ENCODE data around the gene MSMP. TPM values are rescaled to one million over a fixed set of nuclear protein-coding genes. Genes with fewer than 3 reads are reported as not detected.

MSMP gene
- total RNA-seq, 1 experiment from 2014 or later = not detected

GRCh38 chr9:35791297-35791921 is 37.3 kb upstream of the MSMP start, which contains the start of gene NPR2:
TSS of gene NPR2 (plus strand) at chr9:35791591. CDS start at chr9:35792409, 818 bp downstream.
- Histone ChIP-seq H3K27me3 (replicated peaks; ENCODE audit: insufficient read depth, low read depth, low read length, poor library complexity) (no peaks in the 10 kb centered on the region), H3K4me3 (ENCODE audit: low read depth, low read length, poor library complexity, severe bottlenecking) (no peak within 1 kb of the TSS), H3K27ac (ENCODE audit: low read depth, low read length, poor library complexity, severe bottlenecking) (no peak within 1 kb of the TSS), H3K36me3 (ENCODE audit: insufficient read depth, low read length, poor library complexity, severe bottlenecking) (no peaks in the 10 kb centered on the region), H3K9me3 (ENCODE audit: low read depth, low read length, poor library complexity, severe bottlenecking) (no peaks in the 10 kb centered on the region), H3K4me1 (ENCODE audit: insufficient read depth, low read length, poor library complexity, severe bottlenecking) (no peaks in the 10 kb centered on the region)
- intact Hi-C loops (cut with micrococcal nuclease; ENCODE audit: unreplicated experiment) = loop anchor here (5.0 to 10.0 kb wide), 2 partner anchors 34 to 233 kb away; no protein-coding TSS in a partner anchor
- POLR2A ChIA-PET (ENCODE audit: low non-redundant PET) = no interaction called here
- DNase-seq (ENCODE audit: low spot score) = no peak
- TF ChIP-seq EZH2 (IDR thresholded peaks at IDR 0.05; ENCODE audit: borderline replicate concordance, low read depth, low read length, poor library complexity, severe bottlenecking) = no peak
- TF ChIP-seq CTCF (conservative IDR thresholded peaks at IDR 0.05; ENCODE audit: low read depth, low read length) = no peak
- CTCF ChIA-PET = no interaction called here
- BruUV-seq (replicated peaks) = no TSS peak

GRCh38 chr9:35790385-35791296 is 36.6 kb upstream of the MSMP start:
- no peak overlapping the region for H3K27ac ChIP-seq (ENCODE audit: low read depth, low read length, poor library complexity, severe bottlenecking)
- TF ChIP-seq EZH2 (IDR thresholded peaks at IDR 0.05; ENCODE audit: borderline replicate concordance, low read depth, low read length, poor library complexity, severe bottlenecking) = no peak
- peak; percentile 91 for TF ChIP-seq CTCF (conservative IDR thresholded peaks at IDR 0.05; ENCODE audit: low read depth, low read length)
- ChIA-PET POLR2A (ENCODE audit: low non-redundant PET) (interaction anchor here (0.6 to 0.8 kb wide), 2 partner anchors 28 to 387 kb away, joined by 3 read pairs; no protein-coding TSS in a partner anchor), CTCF (interaction anchor here (0.5 to 2.0 kb wide), 15 partner anchors 13 to 1299 kb away, joined by 3 to 40 read pairs (median 5); no protein-coding TSS in a partner anchor)
- no peaks in the 10 kb centered on the region for H3K36me3 ChIP-seq (ENCODE audit: insufficient read depth, low read length, poor library complexity, severe bottlenecking)
- H3K27me3 ChIP-seq (replicated peaks; ENCODE audit: insufficient read depth, low read depth, low read length, poor library complexity) = no peaks in the 10 kb centered on the region
- peak; percentile 89 for DNase-seq (ENCODE audit: low spot score)
- intact Hi-C loops (cut with micrococcal nuclease; ENCODE audit: unreplicated experiment) = loop anchor here (1.0 to 10.0 kb wide), 4 partner anchors 33 to 234 kb away; no protein-coding TSS in a partner anchor
- H3K9me3 ChIP-seq (ENCODE audit: low read depth, low read length, poor library complexity, severe bottlenecking) = no peaks in the 10 kb centered on the region
- H3K4me1 ChIP-seq (ENCODE audit: insufficient read depth, low read length, poor library complexity, severe bottlenecking) = no peaks in the 10 kb centered on the region
- no TSS peak for BruUV-seq (replicated peaks)
- no peak overlapping the region for H3K4me3 ChIP-seq (ENCODE audit: low read depth, low read length, poor library complexity, severe bottlenecking)

- ChIA-PET POLR2A (ENCODE audit: low non-redundant PET) (interaction anchor here (0.8 kb wide), 1 partner anchor 27 kb away, joined by 3 read pairs; no protein-coding TSS in a partner anchor), CTCF (interaction anchor here (0.7 to 2.0 kb wide), 14 partner anchors 12 to 1298 kb away, joined by 3 to 40 read pairs (median 5); no protein-coding TSS in a partner anchor)
- H3K36me3 ChIP-seq (ENCODE audit: insufficient read depth, low read length, poor library complexity, severe bottlenecking) = no peaks in the 10 kb centered on the region
- no peak overlapping the region for H3K4me3 ChIP-seq (ENCODE audit: low read depth, low read length, poor library complexity, severe bottlenecking)
- H3K27ac ChIP-seq (ENCODE audit: low read depth, low read length, poor library complexity, severe bottlenecking) = no peak overlapping the region
- BruUV-seq (replicated peaks) = no TSS peak
- no peaks in the 10 kb centered on the region for H3K27me3 ChIP-seq (replicated peaks; ENCODE audit: insufficient read depth, low read depth, low read length, poor library complexity)
- intact Hi-C loops (cut with micrococcal nuclease; ENCODE audit: unreplicated experiment) = loop anchor here (1.0 to 10.0 kb wide), 4 partner anchors 33 to 235 kb away; no protein-coding TSS in a partner anchor
- no peaks in the 10 kb centered on the region for H3K9me3 ChIP-seq (ENCODE audit: low read depth, low read length, poor library complexity, severe bottlenecking)
- no peak for TF ChIP-seq EZH2 (IDR thresholded peaks at IDR 0.05; ENCODE audit: borderline replicate concordance, low read depth, low read length, poor library complexity, severe bottlenecking)
- no peak for TF ChIP-seq CTCF (conservative IDR thresholded peaks at IDR 0.05; ENCODE audit: low read depth, low read length)
- H3K4me1 ChIP-seq (ENCODE audit: insufficient read depth, low read length, poor library complexity, severe bottlenecking) = no peaks in the 10 kb centered on the region
- DNase-seq (ENCODE audit: low spot score) = no peak
These were observed 35.9 kb upstream of the MSMP start for GRCh38 chr9:35790025-35790384.

Data from A673 (cell line).